HepG2 (cell line): ENCODE results near the gene TF. TPM values are rescaled to one million over a fixed set of nuclear protein-coding genes. Genes with fewer than 3 reads are reported as not detected.
A peak's percentile ranks its signal among the peaks of the same experiment; 100 is the strongest.

Source experiments
- CREM ChIP-seq, 2 experiments: sonication (generic) in 1 of 2; formaldehyde crosslinking in 1 of 2; IDR thresholded peaks; 2 replicates each; pipeline versions ENCODE4 v1.4.0 to v1.6.1; 2016 to 2020; ENCODE audit warnings: antibody characterized with exemption in 1 of 2, mild to moderate bottlenecking in 1 of 2, missing genetic modification reagents in 1 of 2
- GLMP ChIP-seq: sonication (generic); formaldehyde crosslinking; IDR thresholded peaks from 2 replicates; pipeline ENCODE4 v1.9.0; 2021; ENCODE audit warnings: missing genetic modification reagents, mild to moderate bottlenecking, borderline replicate concordance
- MAFF ChIP-seq: IDR thresholded peaks from 2 replicates; pipeline ENCODE4 v1.6.1; 2011; ENCODE audit warnings: low read depth, low read length, improper control_type of control experiment
- MEIS1 ChIP-seq: sonication (generic); formaldehyde crosslinking; IDR thresholded peaks from 2 replicates; pipeline ENCODE4 v1.9.0; 2021; ENCODE audit warnings: mild to moderate bottlenecking, missing genetic modification reagents, moderate library complexity, borderline replicate concordance
- MEIS2 ChIP-seq: sonication (generic); formaldehyde crosslinking; IDR thresholded peaks from 2 replicates; pipeline ENCODE4 v1.9.0; 2021; ENCODE audit warnings: mild to moderate bottlenecking, missing genetic modification reagents
- RAD51 ChIP-seq: fragments of 450-650 bp; IDR thresholded peaks from 2 replicates; pipeline ENCODE4 v1.6.1; 2016; ENCODE audit warnings: borderline replicate concordance
- TFDP2 ChIP-seq: sonication (generic); formaldehyde crosslinking; IDR thresholded peaks from 2 replicates; pipeline ENCODE4 v1.4.0; 2020; ENCODE audit warnings: missing genetic modification reagents
- UBTF ChIP-seq: sonication (generic); formaldehyde crosslinking; IDR thresholded peaks from 2 replicates; pipeline ENCODE4 v1.4.0; 2020; ENCODE audit warnings: mild to moderate bottlenecking, missing genetic modification reagents
- ZBTB10 ChIP-seq: sonication (generic); formaldehyde crosslinking; IDR thresholded peaks from 2 replicates; pipeline ENCODE4 v1.4.0; 2020; ENCODE audit warnings: missing genetic modification reagents, borderline replicate concordance
- ZBTB34 ChIP-seq: sonication (generic); formaldehyde crosslinking; IDR thresholded peaks from 2 replicates; pipeline ENCODE4 v1.8.0; 2022; ENCODE audit warnings: mild to moderate bottlenecking, missing genetic modification reagents
- ZMAT5 ChIP-seq: sonication (generic); formaldehyde crosslinking; IDR thresholded peaks from 2 replicates; pipeline ENCODE4 v1.5.0; 2020; ENCODE audit warnings: mild to moderate bottlenecking, low read depth, missing genetic modification reagents, borderline replicate concordance
- ZNF18 ChIP-seq: sonication (generic); formaldehyde crosslinking; IDR thresholded peaks from 2 replicates; pipeline ENCODE4 v1.8.0; 2022; ENCODE audit warnings: mild to moderate bottlenecking, missing genetic modification reagents; ENCODE audit not compliant: insufficient replicate concordance
- ZNF256 ChIP-seq: sonication (generic); formaldehyde crosslinking; conservative IDR thresholded peaks from 2 replicates; pipeline ENCODE4 v1.4.0; 2020; ENCODE audit warnings: missing genetic modification reagents
- polyA plus RNA-seq, 8 experiments: library from polyadenylated mRNA; depleted of rRNA in 3 of 8; stranded (reverse) in 7 of 8; unstranded in 1 of 8; fragments of >200 nt; fragmentation: Illumina TruSeq in 4 of 8; extraction: Trizol in 4 of 8; gene quantifications; 2 replicates each; pipeline versions ENCODE4 v1.2.1 to v1.2.3, GENCODE V29; 2011 to 2016; ENCODE audit warnings: low read depth in 4 of 8, missing spikeins in 1 of 8, mixed read lengths in 1 of 8; ENCODE audit not compliant: insufficient read depth in 1 of 8
- total RNA-seq, 5 experiments: library from RNA; depleted of rRNA; stranded (reverse); fragments of >200 nt; fragmentation: Illumina TruSeq; extraction: Trizol; gene quantifications; 2 replicates each; pipeline ENCODE4 v1.2.3, GENCODE V29; 2016; ENCODE audit warnings: low read depth in 1 of 5

The TF gene
- total and polyA plus RNA-seq, 2 of the 13 experiments (the other 11 are each of a cell fraction or from before 2014, with no cell fraction given), result 10,074 to 11,821 TPM

GRCh38 chr3:133747907-133748639 lies 1.9 kb downstream of the TF start (continued):
- no peak for TF ChIP-seq ZBTB10 (CRISPR knock-in tag)
- TF ChIP-seq GLMP (CRISPR knock-in tag), result no peak
- no peak for TF ChIP-seq ZNF256 (CRISPR knock-in tag)
- no peak for TF ChIP-seq TFDP2
- TF ChIP-seq MEIS1 (CRISPR knock-in tag), result no peak
- TF ChIP-seq MEIS2 (CRISPR knock-in tag), result peak; percentile 37; the same call in 1 of the 2 replicates
- TF ChIP-seq MAFF, result no peak
- TF ChIP-seq CREM (IDR thresholded peaks at IDR 0.05), result no peak
- no peak for TF ChIP-seq CREM (CRISPR knock-in tag; IDR thresholded peaks at IDR 0.05)
- no peak for TF ChIP-seq RAD51
- TF ChIP-seq ZNF18, result no peak
- TF ChIP-seq ZBTB34, result no peak
- TF ChIP-seq ZMAT5 (CRISPR knock-in tag), result no peak
- TF ChIP-seq UBTF (CRISPR knock-in tag), result 0 out of 2 replicates have a peak, but pooled peaks have one; percentile 27
